GM21381 (cell line): ENCODE results near the gene MAGED2.
"Not testable (repeated sequence)": the region's sequence is repeated elsewhere in the genome, so short reads cannot be mapped to it uniquely, and the experiment has no call there.

Experiments used
- ATAC-seq: cut with Tn5 transposase; IDR thresholded peaks from one replicate; pipeline ENCODE4 v1.9.1; 2021; ENCODE audit warnings: mild to moderate bottlenecking, moderate library complexity; ENCODE audit not compliant: unreplicated experiment

The MAGED2 gene

DNA sequence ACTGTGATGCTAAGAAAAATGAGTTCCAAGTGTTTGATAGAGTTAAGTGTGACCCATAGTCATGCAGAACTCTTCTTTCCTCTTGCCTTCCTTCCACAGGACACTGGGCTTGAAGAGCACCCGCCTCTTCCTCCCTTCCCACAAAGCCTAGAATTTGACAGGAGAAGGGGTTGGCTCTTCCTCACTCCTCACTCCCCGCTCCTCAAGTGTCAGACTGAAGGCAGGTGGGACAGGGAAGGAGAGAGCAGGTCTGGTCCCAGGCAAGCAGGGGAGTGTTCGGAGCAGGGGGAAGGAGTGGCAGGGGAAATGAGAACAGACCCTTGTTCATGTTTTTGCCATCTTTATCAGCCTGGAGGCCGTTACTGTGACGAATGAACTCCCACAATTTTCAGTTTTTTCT lies 10.7 kb downstream of the MAGED2 start:
- no peak for ATAC-seq

DNA sequence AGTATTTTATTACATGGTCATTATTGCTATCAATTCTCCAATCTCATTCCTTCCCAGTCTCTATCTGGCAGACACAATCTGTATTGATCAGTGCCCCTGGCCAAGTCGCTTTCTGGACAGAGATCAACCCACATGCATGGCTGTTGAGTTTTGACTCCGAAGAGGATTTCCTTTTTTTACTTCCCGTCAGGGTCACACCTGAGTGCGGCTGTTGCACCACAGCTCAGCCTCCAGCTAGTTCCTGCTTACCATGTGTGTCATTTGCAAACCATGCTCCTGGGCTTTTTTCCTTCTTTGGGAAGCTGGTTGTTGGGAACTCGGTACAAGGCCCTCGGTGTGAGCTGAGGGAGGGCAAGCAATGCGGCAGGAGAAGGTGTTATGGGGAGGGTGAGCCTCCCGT lies 11.7 kb downstream of the MAGED2 start:
- no peak for ATAC-seq

- ATAC-seq = no peak
Measured at GRCh38 chrX:54820737-54821136, 13.2 kb downstream of the MAGED2 start.

DNA sequence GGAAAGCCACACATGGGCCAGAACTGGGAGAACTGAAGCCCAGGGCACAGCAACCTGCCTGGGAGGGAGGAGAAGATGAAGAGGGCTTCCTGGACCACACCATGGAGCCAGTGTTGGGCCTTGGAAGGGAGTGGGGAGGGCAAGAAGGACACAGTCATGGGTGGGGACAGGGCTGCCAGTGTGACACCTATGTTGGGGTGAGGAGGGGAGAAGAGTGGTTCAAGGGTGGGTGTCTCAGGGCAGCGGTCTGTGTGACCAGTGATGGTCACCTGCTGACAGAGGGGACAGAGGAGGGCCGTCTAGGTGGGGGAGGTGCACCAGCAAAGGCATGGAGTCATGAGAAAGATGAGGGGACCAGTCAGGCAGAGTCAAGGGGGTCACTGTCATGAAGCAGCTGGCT lies 13.8 kb downstream of the MAGED2 start:
- ATAC-seq = no peak

GRCh38 chrX:54824195-54824594 lies 16.6 kb downstream of the MAGED2 start:
- no peak for ATAC-seq

GRCh38 chrX:54824722-54825121 lies 17.2 kb downstream of the MAGED2 start:
- no peak for ATAC-seq

GRCh38 chrX:54825716-54826438 lies 18.3 kb downstream of the MAGED2 start:
- no peak for ATAC-seq

DNA sequence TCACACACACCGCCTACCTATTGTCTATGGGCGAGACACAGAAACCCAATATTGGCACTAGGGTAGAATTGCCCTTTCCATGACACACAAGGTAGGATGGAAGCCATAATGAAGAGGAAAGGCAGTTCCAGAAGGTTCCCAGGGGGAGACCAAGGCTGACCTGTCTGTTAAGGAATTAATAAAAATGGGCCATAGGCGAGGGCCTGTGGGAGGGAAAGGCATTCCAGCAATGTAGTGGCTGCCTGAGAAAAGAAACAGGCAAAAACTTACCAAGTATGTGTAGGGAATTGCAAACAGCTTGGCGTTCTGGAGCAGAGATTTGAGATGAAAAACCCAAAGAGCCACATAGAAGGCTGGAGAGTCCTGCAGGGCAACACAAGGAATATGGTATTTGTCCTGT lies 19.1 kb downstream of the MAGED2 start:
- ATAC-seq = no peak

GRCh38 chrX:54838583-54838982 lies 31.0 kb downstream of the MAGED2 start:
- ATAC-seq = no peak

- ATAC-seq = not testable (repeated sequence)
Measured at GRCh38 chrX:54841184-54841874, 33.8 kb downstream of the MAGED2 start.

DNA sequence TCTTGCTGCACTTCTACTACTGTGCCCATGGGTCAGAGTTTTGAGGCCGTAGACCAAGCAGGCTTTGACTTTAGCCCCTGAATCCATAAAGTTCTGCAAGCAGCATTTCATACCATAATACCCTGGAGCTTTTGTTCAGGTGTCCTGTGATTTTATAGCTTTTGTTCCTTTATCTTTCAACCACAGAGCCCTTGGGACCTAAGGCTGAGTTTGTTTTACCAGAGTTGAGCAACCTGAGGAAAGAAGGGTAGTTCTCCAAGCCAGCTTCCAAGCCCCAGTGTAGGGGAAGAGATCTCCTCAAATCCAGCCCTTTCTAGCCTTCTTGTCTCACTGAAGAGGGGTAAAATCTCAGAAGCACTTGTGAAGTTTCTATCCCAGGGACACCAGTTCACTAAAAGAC lies 35.1 kb downstream of the MAGED2 start:
- no peak for ATAC-seq

- no peak for ATAC-seq
Measured at GRCh38 chrX:54843050-54843449, 35.5 kb downstream of the MAGED2 start.

GRCh38 chrX:54847700-54848099 lies 40.2 kb downstream of the MAGED2 start:
- not testable (repeated sequence) for ATAC-seq

GRCh38 chrX:54865208-54865607 lies 57.7 kb downstream of the MAGED2 start:
- ATAC-seq = no peak
